Activated CD8-positive, alpha-beta memory T cell treated with anti-CD3 and anti-CD28 coated beads for 36 hours (primary cell): ENCODE data around the gene ITGA4. TPM values are rescaled to one million over a fixed set of nuclear protein-coding genes. Genes with fewer than 3 reads are reported as not detected.

Experiments
- CTCF ChIA-PET: fragments of 350-600 bp; sonication (Branson Sonifier 250); formaldehyde crosslinking; loops from one replicate; lab custom pipeline; 2021; ENCODE audit warnings: antibody characterized with exemption; lab: Charles Lee
- POLR2A ChIA-PET: fragments of 350-600 bp; sonication (Branson Sonifier 250); formaldehyde crosslinking; loops from one replicate; lab custom pipeline; 2021; ENCODE audit warnings: antibody characterized with exemption; lab: Charles Lee
- total RNA-seq, 2 experiments: library from RNA; stranded (reverse); gene quantifications; one replicate each; pipeline ENCODE4 v1.2.3, GENCODE V29; 2021

The ITGA4 gene
- total RNA-seq, 2 experiments from 2014 or later = 127 to 128 TPM

- ChIA-PET CTCF (no interaction called here), POLR2A (no interaction called here)
These were observed 101.2 kb downstream of the ITGA4 start for GRCh38 chr2:181558371-181558770.

GRCh38 chr2:181563101-181563692, 106.0 kb downstream of the ITGA4 start:
- POLR2A ChIA-PET = no interaction called here
- CTCF ChIA-PET = no interaction called here

GRCh38 chr2:181566334-181567032, 109.3 kb downstream of the ITGA4 start:
- CTCF ChIA-PET = interaction anchor here (1.3 kb wide), 1 partner anchor 20 kb away, joined by 3 read pairs; no protein-coding TSS in a partner anchor
- POLR2A ChIA-PET = no interaction called here

GRCh38 chr2:181570059-181570458, 112.9 kb downstream of the ITGA4 start:
- CTCF ChIA-PET = no interaction called here
- POLR2A ChIA-PET = no interaction called here

GRCh38 chr2:181570833-181571661, 113.9 kb downstream of the ITGA4 start:
- CTCF ChIA-PET = no interaction called here
- POLR2A ChIA-PET = no interaction called here

GRCh38 chr2:181573140-181573736, 116.1 kb downstream of the ITGA4 start:
- CTCF ChIA-PET = no interaction called here
- POLR2A ChIA-PET = no interaction called here

- ChIA-PET CTCF (no interaction called here), POLR2A (no interaction called here)
These were observed 117.1 kb downstream of the ITGA4 start for GRCh38 chr2:181574321-181574720.

GRCh38 chr2:181575024-181575649, 118.0 kb downstream of the ITGA4 start:
- POLR2A ChIA-PET = no interaction called here
- CTCF ChIA-PET = no interaction called here

- ChIA-PET CTCF (no interaction called here), POLR2A (no interaction called here)
These were observed 118.5 kb downstream of the ITGA4 start for GRCh38 chr2:181575650-181576025.

GRCh38 chr2:181576431-181576830, 119.2 kb downstream of the ITGA4 start:
- ChIA-PET CTCF (no interaction called here), POLR2A (no interaction called here)

- ChIA-PET POLR2A (no interaction called here), CTCF (no interaction called here)
These were observed 121.6 kb downstream of the ITGA4 start for GRCh38 chr2:181578829-181579228.

GRCh38 chr2:181581534-181581933, 124.3 kb downstream of the ITGA4 start:
- POLR2A ChIA-PET = no interaction called here
- CTCF ChIA-PET = no interaction called here

- POLR2A ChIA-PET = no interaction called here
These were observed 128.5 kb downstream of the ITGA4 start for GRCh38 chr2:181585732-181586131.

More at GRCh38 chr2:181585732-181586131, 128.5 kb downstream of the ITGA4 start:
- CTCF ChIA-PET = no interaction called here

Other genes starting within 250 kb of the ITGA4 start
- gene CERKL, start 199.7 kb downstream of the ITGA4 start, total RNA-seq = not detected
- gene NEUROD1, start 223.1 kb downstream of the ITGA4 start, total RNA-seq = not detected